Body of pancreas (tissue), 4 donors: ENCODE data around the gene PKM. TPM values are rescaled to one million over a fixed set of nuclear protein-coding genes. Genes with fewer than 3 reads are reported as not detected.

Source experiments
- ATAC-seq: fragments of 150-250 bp; one replicate; pipeline ENCODE4 v1.9.1; 2016
- DNase-seq, 4 donors: peaks; one replicate each; pipeline ENCODE4 v3.0.0-alpha.2; 2019
- H3K27ac ChIP-seq, 4 donors: fragments of 200-600 bp; sonication (generic); 1 replicate in 3 of 4; 2 replicates in 1 of 4; pipeline versions ENCODE4 v1.5.1 to v1.6.1; 2016 to 2019; ENCODE audit warnings: mild to moderate bottlenecking in 1 of 4, mixed read lengths in 1 of 4, moderate library complexity in 1 of 4
- H3K27me3 ChIP-seq, 2 donors: fragments of 200-600 bp; sonication (generic); one replicate each; pipeline ENCODE4 v1.6.0; 2016; ENCODE audit warnings: mild to moderate bottlenecking in 1 of 2
- H3K36me3 ChIP-seq, 2 donors: fragments of 200-600 bp; sonication (generic); replicated peaks in 1 of 2; 2 replicates each; pipeline ENCODE4 v1.5.1; 2016; ENCODE audit warnings: low read depth in 2 of 2; ENCODE audit not compliant: insufficient read depth in 1 of 2
- H3K4me1 ChIP-seq: fragments of 200-600 bp; sonication (generic); one replicate; pipeline ENCODE4 v1.6.0; 2016
- H3K4me3 ChIP-seq, 2 donors: fragments of 200-600 bp; sonication (generic); 1 replicate in 1 of 2; 2 replicates in 1 of 2; pipeline ENCODE4 v1.5.1; 2016 to 2019
- H3K9me3 ChIP-seq, 3 donors: fragments of 200-600 bp; sonication (generic); 1 replicate in 2 of 3; 2 replicates in 1 of 3; pipeline ENCODE4 v1.5.1; 2016
- POLR2A ChIP-seq, 3 donors: fragments of 450-650 bp; IDR thresholded peaks; one replicate each; pipeline ENCODE4 v1.6.1; 2016; ENCODE audit warnings: antibody characterized with exemption in 3 of 3, mild to moderate bottlenecking in 2 of 3
- WGBS, 2 donors: methylation state at CpG; one replicate each; pipeline ENCODE4 v1.1.5; 2017; 5-methylcytosine and 5-hydroxymethylcytosine counted together
- intact Hi-C: fragments of 100-400 bp; cut with DNase I; formaldehyde crosslinking; loops from one replicate; pipeline ENCODE4 v1.15.1; 2023
- total RNA-seq, 2 donors: library from RNA; depleted of rRNA; stranded (reverse); fragments of >200 nt; gene quantifications; one replicate each; pipeline ENCODE4 v1.1.0, GENCODE V29; 2016
- TF ChIP-seq, protein P1 (sequence below), 7 experiments: fragments of 450-650 bp in 4 of 7; fragments of 200-600 bp in 3 of 7; sonication (generic) in 3 of 7; IDR thresholded peaks; one replicate each; pipeline ENCODE4 v1.5.1; 2016 to 2019; ENCODE audit warnings: antibody characterized with exemption in 7 of 7

Gene PKM
- total RNA-seq, 2 donors from 2014 or later, result 96.9 to 105 TPM

DNA sequence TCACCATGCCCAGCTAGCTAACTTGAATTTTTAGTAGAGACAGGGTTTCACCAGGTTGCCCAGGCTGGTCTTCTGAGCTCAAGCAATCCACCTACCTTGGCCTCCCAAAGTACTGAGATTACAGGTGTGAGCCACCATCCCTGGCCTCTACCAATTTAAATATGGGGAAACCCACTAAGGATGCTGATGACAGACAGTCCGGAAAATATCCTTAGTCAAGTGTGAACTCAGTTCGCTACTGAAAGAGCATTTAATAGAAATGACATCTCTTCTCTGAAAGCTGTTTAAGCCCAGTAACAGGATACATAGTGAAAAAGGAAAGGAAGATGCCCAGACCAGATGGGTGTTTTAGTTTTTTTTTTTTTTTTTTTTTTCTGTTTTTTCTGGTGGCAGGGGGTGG, 25.7 kb downstream of the PKM start:
- no peaks in the 10 kb centered on the region for H3K9me3 ChIP-seq
- WGBS, 2 donors, result 91 to 94% methylated on average over 2 of the region's 2 CpGs
- peaks cover 18 to 57% of the 10 kb centered on the region in 2 donors for H3K36me3 ChIP-seq
- H3K4me1 ChIP-seq, result no peaks in the 10 kb centered on the region
- no peak overlapping the region for H3K27ac ChIP-seq
- TF ChIP-seq POLR2A (IDR thresholded peaks at IDR 0.05), result no peak
- TF ChIP-seq, protein P1, sequence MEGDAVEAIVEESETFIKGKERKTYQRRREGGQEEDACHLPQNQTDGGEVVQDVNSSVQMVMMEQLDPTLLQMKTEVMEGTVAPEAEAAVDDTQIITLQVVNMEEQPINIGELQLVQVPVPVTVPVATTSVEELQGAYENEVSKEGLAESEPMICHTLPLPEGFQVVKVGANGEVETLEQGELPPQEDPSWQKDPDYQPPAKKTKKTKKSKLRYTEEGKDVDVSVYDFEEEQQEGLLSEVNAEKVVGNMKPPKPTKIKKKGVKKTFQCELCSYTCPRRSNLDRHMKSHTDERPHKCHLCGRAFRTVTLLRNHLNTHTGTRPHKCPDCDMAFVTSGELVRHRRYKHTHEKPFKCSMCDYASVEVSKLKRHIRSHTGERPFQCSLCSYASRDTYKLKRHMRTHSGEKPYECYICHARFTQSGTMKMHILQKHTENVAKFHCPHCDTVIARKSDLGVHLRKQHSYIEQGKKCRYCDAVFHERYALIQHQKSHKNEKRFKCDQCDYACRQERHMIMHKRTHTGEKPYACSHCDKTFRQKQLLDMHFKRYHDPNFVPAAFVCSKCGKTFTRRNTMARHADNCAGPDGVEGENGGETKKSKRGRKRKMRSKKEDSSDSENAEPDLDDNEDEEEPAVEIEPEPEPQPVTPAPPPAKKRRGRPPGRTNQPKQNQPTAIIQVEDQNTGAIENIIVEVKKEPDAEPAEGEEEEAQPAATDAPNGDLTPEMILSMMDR (IDR thresholded peaks at IDR 0.05), result no peak
- ATAC-seq, result no peak
- intact Hi-C loops, result no loop called here
- no peak overlapping the region for H3K4me3 ChIP-seq
- no peaks in the 10 kb centered on the region for H3K27me3 ChIP-seq
- DNase-seq, result no peak

DNA sequence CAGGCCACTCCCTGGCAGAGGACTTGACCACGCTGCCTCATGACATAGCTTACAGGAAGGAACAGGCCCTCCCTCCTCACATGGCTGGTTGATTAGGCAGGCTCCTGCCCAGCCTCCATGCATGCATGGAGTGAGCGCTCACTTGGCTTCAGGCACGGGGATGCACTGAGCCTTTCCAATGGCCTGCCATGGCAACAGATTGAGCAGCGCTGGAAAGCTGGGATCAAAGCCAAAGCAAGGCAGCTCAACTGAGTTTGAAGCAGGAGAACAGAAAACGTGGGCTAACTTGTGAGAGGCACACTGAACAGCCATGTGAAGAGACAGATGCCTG, 27.5 kb downstream of the PKM start:
- DNase-seq (peak in 3 of 4 donors; percentile 55 to 61 (median 55)), ATAC-seq (no peak)
- H3K4me3 ChIP-seq, result no peak overlapping the region
- H3K27me3 ChIP-seq, result no peaks in the 10 kb centered on the region
- H3K9me3 ChIP-seq, result no peaks in the 10 kb centered on the region
- no peak overlapping the region for H3K27ac ChIP-seq
- WGBS, 2 donors, result 30 to 57% methylated on average over 3 to 5 of the region's 5 CpGs
- intact Hi-C loops, result loop anchor here (5.0 kb wide), 1 partner anchor 79 kb away; no protein-coding TSS in a partner anchor
- H3K4me1 ChIP-seq, result no peaks in the 10 kb centered on the region
- TF ChIP-seq, protein P1 (IDR thresholded peaks at IDR 0.05), result no peak
- no peak for TF ChIP-seq POLR2A (IDR thresholded peaks at IDR 0.05)
- H3K36me3 ChIP-seq, result peaks cover 12 to 52% of the 10 kb centered on the region in 2 donors

DNA sequence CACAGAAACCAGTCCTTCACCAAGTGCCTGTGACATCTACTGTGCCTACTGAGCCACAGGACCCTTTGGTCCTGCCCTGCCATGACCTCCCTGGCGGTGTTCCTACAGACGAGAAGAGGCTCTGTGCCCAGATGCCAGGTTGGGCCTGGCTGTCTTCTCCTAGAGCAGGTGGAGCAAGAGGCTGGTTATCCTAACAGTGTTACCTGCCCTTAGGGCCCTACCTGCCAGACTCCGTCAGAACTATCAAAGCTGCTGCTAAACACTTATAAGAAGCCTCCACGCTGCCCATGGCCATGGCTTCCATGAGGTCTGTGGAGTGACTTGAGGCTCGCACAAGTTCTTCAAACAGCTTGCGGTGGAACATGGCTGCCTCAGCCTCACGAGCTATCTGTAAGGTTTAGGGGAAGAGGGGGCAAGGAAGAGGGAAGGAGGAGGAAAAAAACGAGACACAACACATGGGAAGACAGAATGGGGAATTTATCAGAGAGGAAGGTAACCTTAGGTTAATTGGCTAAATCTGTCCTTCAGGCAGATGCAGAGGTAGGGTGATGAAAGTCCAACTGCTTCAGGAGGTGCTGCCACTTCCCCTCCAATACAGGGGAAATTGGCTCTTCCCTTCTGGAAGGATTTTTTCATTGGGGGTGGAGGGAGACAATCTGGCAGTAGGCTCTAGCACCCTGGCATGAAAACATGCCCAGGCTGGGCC, 28.0 kb downstream of the PKM start:
- WGBS, 2 donors, result 80 to 84% methylated on average over 7 of the region's 8 CpGs
- no peak for DNase-seq
- TF ChIP-seq POLR2A (IDR thresholded peaks at IDR 0.05), result no peak
- TF ChIP-seq, protein P1 (IDR thresholded peaks at IDR 0.05), result no peak
- Histone ChIP-seq H3K9me3 (no peaks in the 10 kb centered on the region), H3K27me3 (no peaks in the 10 kb centered on the region), H3K27ac (no peak overlapping the region), H3K4me1 (no peaks in the 10 kb centered on the region), H3K36me3 (peaks cover 12 to 48% of the 10 kb centered on the region in 2 donors), H3K4me3 (no peak overlapping the region)
- no peak for ATAC-seq
- intact Hi-C loops, result loop anchor here (5.0 kb wide), 1 partner anchor 79 kb away; no protein-coding TSS in a partner anchor

DNA sequence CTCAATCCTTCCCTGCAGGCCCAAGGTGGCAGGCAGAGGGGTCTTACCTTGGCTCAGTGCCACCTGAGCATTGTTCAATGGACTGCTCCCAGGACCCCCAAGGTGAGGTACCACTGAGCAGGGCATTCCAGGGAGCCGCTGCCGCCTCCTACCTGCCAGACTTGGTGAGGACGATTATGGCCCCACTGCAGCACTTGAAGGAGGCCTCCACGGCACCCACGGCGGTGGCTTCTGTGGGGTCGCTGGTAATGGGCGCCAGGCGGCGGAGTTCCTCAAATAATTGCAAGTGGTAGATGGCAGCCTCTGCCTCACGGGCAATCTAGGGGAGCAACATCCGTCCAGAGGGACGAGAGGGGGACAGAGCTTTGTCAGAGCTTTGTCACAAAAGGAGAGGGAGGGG, 28.7 kb downstream of the PKM start:
- WGBS, 2 donors, result 92 to 95% methylated on average over 13 of the region's 13 CpGs
- Histone ChIP-seq H3K9me3 (no peaks in the 10 kb centered on the region), H3K4me1 (peaks cover 2% of the 10 kb centered on the region), H3K27me3 (peaks cover 0 to under 1% of the 10 kb centered on the region in 2 donors), H3K27ac (no peak overlapping the region), H3K4me3 (no peak overlapping the region), H3K36me3 (peaks cover 12 to 42% of the 10 kb centered on the region in 2 donors)
- ATAC-seq (no peak), DNase-seq (no peak)
- intact Hi-C loops, result loop anchor here (5.0 kb wide), 1 partner anchor 80 kb away; no protein-coding TSS in a partner anchor
- no peak for TF ChIP-seq POLR2A (IDR thresholded peaks at IDR 0.05)
- TF ChIP-seq, protein P1 (IDR thresholded peaks at IDR 0.05), result no peak
